ENCODE measurements around the gene KLHL5. TPM values are rescaled to one million over a fixed set of nuclear protein-coding genes. Genes with fewer than 3 reads are reported as not detected.

KLHL5 gene
- total RNA-seq, 2 donors from 2014 or later, result 34.3 to 44.4 TPM

GRCh38 chr4:39047681-39048080, 14.4 kb upstream of the KLHL5 start:
- Mint-ChIP-seq H3K4me3 (peak overlapping the region; percentile 94), H3K4me1 (peaks cover 57% of the 10 kb centered on the region), H3K27me3 (no peaks in the 10 kb centered on the region)

GRCh38 chr4:39048311-39048710, 13.7 kb upstream of the KLHL5 start:
- peak overlapping the region; percentile 82 for H3K27ac Mint-ChIP-seq
- no peaks in the 10 kb centered on the region for H3K36me3 Mint-ChIP-seq (ENCODE audit: low read depth)
- no peak for ATAC-seq
- H3K9me3 ChIP-seq (ENCODE audit: control insufficient read depth, low read length, poor library complexity, severe bottlenecking), result no peaks in the 10 kb centered on the region
- peaks cover 59% of the 10 kb centered on the region for H3K4me1 Mint-ChIP-seq
- peak overlapping the region; percentile 94 for H3K4me3 Mint-ChIP-seq
- no peak for DNase-seq
- no peaks in the 10 kb centered on the region for H3K27me3 Mint-ChIP-seq

More at GRCh38 chr4:39047681-39048080, 14.4 kb upstream of the KLHL5 start:
- Mint-ChIP-seq H3K27ac (peak overlapping the region; percentile 82), H3K36me3 (ENCODE audit: low read depth) (no peaks in the 10 kb centered on the region)
- ATAC-seq (no peak), DNase-seq (no peak)
- no peaks in the 10 kb centered on the region for H3K9me3 ChIP-seq (ENCODE audit: control insufficient read depth, low read length, poor library complexity, severe bottlenecking)

GRCh38 chr4:39050590-39050989, 11.4 kb upstream of the KLHL5 start:
- Mint-ChIP-seq H3K4me3 (no peak overlapping the region), H3K4me1 (peaks cover 56% of the 10 kb centered on the region), H3K27ac (peak overlapping the region; percentile 41), H3K27me3 (no peaks in the 10 kb centered on the region), H3K36me3 (ENCODE audit: low read depth) (no peaks in the 10 kb centered on the region)
- ATAC-seq (no peak), DNase-seq (no peak)
- H3K9me3 ChIP-seq (ENCODE audit: control insufficient read depth, low read length, poor library complexity, severe bottlenecking), result no peaks in the 10 kb centered on the region

- ATAC-seq (no peak), DNase-seq (no peak)
- no peaks in the 10 kb centered on the region for H3K9me3 ChIP-seq (ENCODE audit: control insufficient read depth, low read length, poor library complexity, severe bottlenecking)
- no peak overlapping the region for H3K4me3 Mint-ChIP-seq
- H3K27ac Mint-ChIP-seq, result peak overlapping the region; percentile 41
- peaks cover 52% of the 10 kb centered on the region for H3K4me1 Mint-ChIP-seq
- no peaks in the 10 kb centered on the region for H3K27me3 Mint-ChIP-seq
- no peaks in the 10 kb centered on the region for H3K36me3 Mint-ChIP-seq (ENCODE audit: low read depth)
Measured at GRCh38 chr4:39051492-39051891, 10.5 kb upstream of the KLHL5 start.

- Mint-ChIP-seq H3K4me1 (peaks cover 35% of the 10 kb centered on the region), H3K27me3 (no peaks in the 10 kb centered on the region), H3K36me3 (ENCODE audit: low read depth) (peaks cover 2% of the 10 kb centered on the region), H3K27ac (peak overlapping the region; percentile 9), H3K4me3 (no peak overlapping the region)
- no peaks in the 10 kb centered on the region for H3K9me3 ChIP-seq (ENCODE audit: control insufficient read depth, low read length, poor library complexity, severe bottlenecking)
- no peak for ATAC-seq
- DNase-seq, result no peak
Measured at GRCh38 chr4:39053983-39054382, 8.0 kb upstream of the KLHL5 start.

GRCh38 chr4:39054497-39054896, 7.5 kb upstream of the KLHL5 start:
- H3K4me3 Mint-ChIP-seq, result no peak overlapping the region
- H3K27ac Mint-ChIP-seq, result no peak overlapping the region
- H3K36me3 Mint-ChIP-seq (ENCODE audit: low read depth), result peaks cover 2% of the 10 kb centered on the region
- ATAC-seq, result peak; percentile 14
- peaks cover 35% of the 10 kb centered on the region for H3K4me1 Mint-ChIP-seq
- H3K27me3 Mint-ChIP-seq, result no peaks in the 10 kb centered on the region
- H3K9me3 ChIP-seq (ENCODE audit: control insufficient read depth, low read length, poor library complexity, severe bottlenecking), result no peaks in the 10 kb centered on the region
- no peak for DNase-seq

- DNase-seq (no peak), ATAC-seq (no peak)
- no peaks in the 10 kb centered on the region for H3K27me3 Mint-ChIP-seq
- no peaks in the 10 kb centered on the region for H3K9me3 ChIP-seq (ENCODE audit: control insufficient read depth, low read length, poor library complexity, severe bottlenecking)
- H3K4me3 Mint-ChIP-seq, result no peak overlapping the region
- H3K27ac Mint-ChIP-seq, result no peak overlapping the region
- peaks cover 2% of the 10 kb centered on the region for H3K36me3 Mint-ChIP-seq (ENCODE audit: low read depth)
- H3K4me1 Mint-ChIP-seq, result peaks cover 39% of the 10 kb centered on the region
Measured at GRCh38 chr4:39056023-39056422, 6.0 kb upstream of the KLHL5 start.

GRCh38 chr4:39061457-39061856, 575 bp upstream of the KLHL5 start:
- no peak for ATAC-seq
- peaks cover 2% of the 10 kb centered on the region for H3K36me3 Mint-ChIP-seq (ENCODE audit: low read depth)
- no peak overlapping the region for H3K4me3 Mint-ChIP-seq
- DNase-seq, result no peak
- H3K27ac Mint-ChIP-seq, result no peak overlapping the region
- no peaks in the 10 kb centered on the region for H3K27me3 Mint-ChIP-seq
- H3K4me1 Mint-ChIP-seq, result peaks cover 24% of the 10 kb centered on the region
- H3K9me3 ChIP-seq (ENCODE audit: control insufficient read depth, low read length, poor library complexity, severe bottlenecking), result no peaks in the 10 kb centered on the region

- ATAC-seq, result no peak
- H3K27ac Mint-ChIP-seq, result no peak overlapping the region
- H3K4me3 Mint-ChIP-seq, result no peak overlapping the region
- peaks cover 24% of the 10 kb centered on the region for H3K4me1 Mint-ChIP-seq
- H3K36me3 Mint-ChIP-seq (ENCODE audit: low read depth), result no peaks in the 10 kb centered on the region
- no peaks in the 10 kb centered on the region for H3K9me3 ChIP-seq (ENCODE audit: control insufficient read depth, low read length, poor library complexity, severe bottlenecking)
- H3K27me3 Mint-ChIP-seq, result no peaks in the 10 kb centered on the region
- DNase-seq, result no peak
Measured at GRCh38 chr4:39062770-39063097, 702 bp downstream of the KLHL5 start.

GRCh38 chr4:39063430-39063829, 1.4 kb downstream of the KLHL5 start:
- no peak for DNase-seq
- peaks cover 27% of the 10 kb centered on the region for H3K4me1 Mint-ChIP-seq
- no peaks in the 10 kb centered on the region for H3K9me3 ChIP-seq (ENCODE audit: control insufficient read depth, low read length, poor library complexity, severe bottlenecking)
- no peaks in the 10 kb centered on the region for H3K27me3 Mint-ChIP-seq
- no peak overlapping the region for H3K4me3 Mint-ChIP-seq
- H3K36me3 Mint-ChIP-seq (ENCODE audit: low read depth), result peaks cover 5% of the 10 kb centered on the region
- no peak overlapping the region for H3K27ac Mint-ChIP-seq
- no peak for ATAC-seq

- Mint-ChIP-seq H3K4me1 (peaks cover 24% of the 10 kb centered on the region), H3K27me3 (no peaks in the 10 kb centered on the region), H3K27ac (no peak overlapping the region), H3K36me3 (ENCODE audit: low read depth) (peaks cover 5% of the 10 kb centered on the region), H3K4me3 (no peak overlapping the region)
- H3K9me3 ChIP-seq (ENCODE audit: control insufficient read depth, low read length, poor library complexity, severe bottlenecking), result no peaks in the 10 kb centered on the region
- DNase-seq, result no peak
- no peak for ATAC-seq
Measured at GRCh38 chr4:39066371-39066770, 4.3 kb downstream of the KLHL5 start.

GRCh38 chr4:39067031-39067430, 5.0 kb downstream of the KLHL5 start:
- H3K27ac Mint-ChIP-seq, result no peak overlapping the region
- H3K4me3 Mint-ChIP-seq, result no peak overlapping the region
- no peaks in the 10 kb centered on the region for H3K27me3 Mint-ChIP-seq
- peaks cover 5% of the 10 kb centered on the region for H3K36me3 Mint-ChIP-seq (ENCODE audit: low read depth)
- H3K9me3 ChIP-seq (ENCODE audit: control insufficient read depth, low read length, poor library complexity, severe bottlenecking), result no peaks in the 10 kb centered on the region
- no peak for ATAC-seq
- DNase-seq, result no peak
- H3K4me1 Mint-ChIP-seq, result peaks cover 23% of the 10 kb centered on the region

GRCh38 chr4:39067451-39067850, 5.4 kb downstream of the KLHL5 start:
- ATAC-seq (no peak), DNase-seq (no peak)
- no peaks in the 10 kb centered on the region for H3K9me3 ChIP-seq (ENCODE audit: control insufficient read depth, low read length, poor library complexity, severe bottlenecking)
- peaks cover 5% of the 10 kb centered on the region for H3K36me3 Mint-ChIP-seq (ENCODE audit: low read depth)
- peaks cover 20% of the 10 kb centered on the region for H3K4me1 Mint-ChIP-seq
- peak overlapping the region; percentile 16 for H3K27ac Mint-ChIP-seq
- no peak overlapping the region for H3K4me3 Mint-ChIP-seq
- H3K27me3 Mint-ChIP-seq, result no peaks in the 10 kb centered on the region

- Mint-ChIP-seq H3K4me3 (no peak overlapping the region), H3K27me3 (no peaks in the 10 kb centered on the region), H3K36me3 (ENCODE audit: low read depth) (peaks cover 5% of the 10 kb centered on the region)
Measured at GRCh38 chr4:39068907-39069306, 6.9 kb downstream of the KLHL5 start.

More at GRCh38 chr4:39068907-39069306, 6.9 kb downstream of the KLHL5 start:
- Mint-ChIP-seq H3K27ac (no peak overlapping the region), H3K4me1 (peaks cover 13% of the 10 kb centered on the region)
- no peak for DNase-seq
- H3K9me3 ChIP-seq (ENCODE audit: control insufficient read depth, low read length, poor library complexity, severe bottlenecking), result no peaks in the 10 kb centered on the region
- no peak for ATAC-seq

Measured in T-helper 17 cell (primary cell).